Sigmoid colon (tissue), 7 donors: Measurements from ENCODE around the gene CASP2. TPM values are rescaled to one million over a fixed set of nuclear protein-coding genes. Genes with fewer than 3 reads are reported as not detected.
A peak's percentile ranks its signal among the peaks of the same experiment; 100 is the strongest.

Source experiments
- DNase-seq: peaks from one replicate; pipeline ENCODE4 v3.0.0-alpha.2; 2019
- H3K27ac ChIP-seq, 4 donors: fragments of 200-600 bp; sonication (generic); one replicate each; pipeline ENCODE4 v1.5.1; 2016 to 2019; ENCODE audit warnings: mild to moderate bottlenecking in 1 of 4
- H3K27me3 ChIP-seq, 3 donors: fragments of 200-600 bp; sonication (generic); one replicate each; pipeline ENCODE4 v1.5.1; 2019; ENCODE audit warnings: mild to moderate bottlenecking in 1 of 3
- H3K36me3 ChIP-seq, 4 donors: fragments of 200-600 bp; sonication (generic); one replicate each; pipeline ENCODE4 v1.5.1; 2016 to 2019
- H3K4me1 ChIP-seq, 4 donors: fragments of 200-600 bp; sonication (generic); one replicate each; pipeline ENCODE4 v1.5.1; 2017 to 2019
- H3K4me3 ChIP-seq, 4 donors: fragments of 200-600 bp; sonication (generic); one replicate each; pipeline ENCODE4 v1.5.1; 2017 to 2019; ENCODE audit warnings: mild to moderate bottlenecking in 2 of 4, moderate library complexity in 1 of 4
- H3K9me3 ChIP-seq, 4 donors: fragments of 200-600 bp in 3 of 4; sonication (generic) in 3 of 4; one replicate each; pipeline versions ENCODE4 v1.5.1 to v1.6.1; 2013 to 2019
- EP300 ChIP-seq, 4 donors: sonication (generic); formaldehyde crosslinking; IDR thresholded peaks; one replicate each; pipeline ENCODE4 v1.6.1; 2017; ENCODE audit warnings: antibody characterized with exemption in 4 of 4
- POLR2A ChIP-seq, 2 donors: fragments of 450-650 bp; IDR thresholded peaks; one replicate each; pipeline ENCODE4 v1.6.1; 2016; ENCODE audit warnings: antibody characterized with exemption in 2 of 2, mild to moderate bottlenecking in 2 of 2, moderate library complexity in 2 of 2
- POLR2AphosphoS5 ChIP-seq, 4 donors: sonication (generic); formaldehyde crosslinking; IDR thresholded peaks; one replicate each; pipeline ENCODE4 v1.6.1; 2017; ENCODE audit warnings: antibody characterized with exemption in 4 of 4
- WGBS, 2 donors: extraction: QIAGEN DNeasy Blood & Tissue Kit; methylation state at CpG; one replicate each; pipeline ENCODE4 v1.1.7; 2013; 5-methylcytosine and 5-hydroxymethylcytosine counted together
- intact Hi-C: fragments of 100-400 bp; cut with DNase I; formaldehyde crosslinking; loops from one replicate; pipeline ENCODE4 v1.15.1; 2023
- polyA plus RNA-seq, 3 donors: library from polyadenylated mRNA; stranded (reverse); fragments of 200-250 nt; gene quantifications; one replicate each; pipeline ENCODE4 v1.2.3, GENCODE V29; 2013
- total RNA-seq, 4 donors: library from RNA; depleted of rRNA; stranded (reverse); fragments of >200 nt; gene quantifications; one replicate each; pipeline ENCODE4 v1.1.0, GENCODE V29; 2016
- TF ChIP-seq, protein P1 (sequence below), 4 experiments: fragments of 450-650 bp in 3 of 4; fragments of 200-600 bp in 1 of 4; IDR thresholded peaks; one replicate each; pipeline ENCODE4 v1.5.1; 2016 to 2019; ENCODE audit warnings: antibody characterized with exemption in 4 of 4, mild to moderate bottlenecking in 3 of 4, moderate library complexity in 2 of 4
- donor health status: healthy with polysubstance abuse.
- donor health status: Bipolar disorder and iron deficiency.
- donor health status: healthy.

Gene CASP2
- total and polyA plus RNA-seq, 7 donors = 6.0 to 16.2 (median 7.2) TPM

DNA sequence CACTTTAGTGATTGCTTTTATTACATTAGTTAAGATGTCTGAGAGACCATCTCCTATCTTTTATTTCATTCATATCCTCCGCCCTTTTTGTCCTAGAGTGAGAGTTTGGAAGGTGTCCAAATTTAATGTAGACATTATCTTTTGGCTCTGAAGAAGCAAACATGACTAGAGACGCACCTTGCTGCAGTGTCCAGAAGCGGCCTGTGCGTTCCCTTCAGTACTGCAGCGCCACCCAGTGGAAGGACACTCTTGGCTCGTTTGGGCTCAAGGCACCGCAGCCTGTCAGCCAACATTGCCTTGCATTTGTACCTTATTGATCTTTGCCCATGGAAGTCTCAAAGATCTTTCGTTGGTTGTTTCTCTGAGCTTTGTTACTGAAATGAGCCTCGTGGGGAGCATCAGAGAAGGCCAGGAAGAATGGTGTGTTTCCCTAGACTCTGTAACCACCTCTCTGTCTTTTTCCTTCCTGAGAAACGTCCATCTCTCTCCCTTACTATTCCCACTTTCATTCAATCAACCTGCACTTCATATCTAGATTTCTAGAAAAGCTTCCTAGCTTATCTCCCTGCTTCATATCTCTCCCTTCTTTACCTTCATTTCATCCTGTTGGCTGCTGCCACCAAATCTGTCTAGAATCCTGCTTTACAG, 17.4 kb downstream of the CASP2 start:
- TF ChIP-seq POLR2A (IDR thresholded peaks at IDR 0.05) = no peak
- TF ChIP-seq, protein P1, sequence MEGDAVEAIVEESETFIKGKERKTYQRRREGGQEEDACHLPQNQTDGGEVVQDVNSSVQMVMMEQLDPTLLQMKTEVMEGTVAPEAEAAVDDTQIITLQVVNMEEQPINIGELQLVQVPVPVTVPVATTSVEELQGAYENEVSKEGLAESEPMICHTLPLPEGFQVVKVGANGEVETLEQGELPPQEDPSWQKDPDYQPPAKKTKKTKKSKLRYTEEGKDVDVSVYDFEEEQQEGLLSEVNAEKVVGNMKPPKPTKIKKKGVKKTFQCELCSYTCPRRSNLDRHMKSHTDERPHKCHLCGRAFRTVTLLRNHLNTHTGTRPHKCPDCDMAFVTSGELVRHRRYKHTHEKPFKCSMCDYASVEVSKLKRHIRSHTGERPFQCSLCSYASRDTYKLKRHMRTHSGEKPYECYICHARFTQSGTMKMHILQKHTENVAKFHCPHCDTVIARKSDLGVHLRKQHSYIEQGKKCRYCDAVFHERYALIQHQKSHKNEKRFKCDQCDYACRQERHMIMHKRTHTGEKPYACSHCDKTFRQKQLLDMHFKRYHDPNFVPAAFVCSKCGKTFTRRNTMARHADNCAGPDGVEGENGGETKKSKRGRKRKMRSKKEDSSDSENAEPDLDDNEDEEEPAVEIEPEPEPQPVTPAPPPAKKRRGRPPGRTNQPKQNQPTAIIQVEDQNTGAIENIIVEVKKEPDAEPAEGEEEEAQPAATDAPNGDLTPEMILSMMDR (IDR thresholded peaks at IDR 0.05) = peak; percentile 28 to 72 (median 65)
- Histone ChIP-seq H3K36me3 (peaks cover 20 to 75% (median 32%) of the 10 kb centered on the region in 4 donors), H3K9me3 (no peaks in the 10 kb centered on the region), H3K27ac (no peak overlapping the region), H3K4me1 (no peaks in the 10 kb centered on the region), H3K27me3 (no peaks in the 10 kb centered on the region), H3K4me3 (no peak overlapping the region)
- 22 to 67% methylated on average over 10 of the region's 10 CpGs for WGBS, 2 donors
- intact Hi-C loops = loop anchor here (2.0 kb wide), 1 partner anchor 65 kb away; no protein-coding TSS in a partner anchor
- no peak for DNase-seq

- no peak overlapping the region for H3K27ac ChIP-seq
- no peaks in the 10 kb centered on the region for H3K4me1 ChIP-seq
- H3K4me3 ChIP-seq = no peak overlapping the region
- H3K36me3 ChIP-seq = peaks cover 11 to 44% (median 18%) of the 10 kb centered on the region in 4 donors
- no peaks in the 10 kb centered on the region for H3K27me3 ChIP-seq
- intact Hi-C loops = no loop called here
- TF ChIP-seq EP300 (IDR thresholded peaks at IDR 0.05) (no peak), POLR2A (IDR thresholded peaks at IDR 0.05) (no peak), POLR2AphosphoS5 (IDR thresholded peaks at IDR 0.05) (no peak)
- TF ChIP-seq, protein P1 (IDR thresholded peaks at IDR 0.05) = no peak
- DNase-seq = no peak
- no peaks in the 10 kb centered on the region for H3K9me3 ChIP-seq
- WGBS, 2 donors = 98 to 100% methylated on average over 2 of the region's 2 CpGs
Observed at GRCh38 chr7:143308632-143309031, 20.5 kb downstream of the CASP2 start.

GRCh38 chr7:143314127-143314526, 26.0 kb downstream of the CASP2 start:
- DNase-seq = no peak
- TF ChIP-seq, protein P1 (IDR thresholded peaks at IDR 0.05) = no peak
- TF ChIP-seq POLR2A (IDR thresholded peaks at IDR 0.05) (no peak), EP300 (IDR thresholded peaks at IDR 0.05) (no peak), POLR2AphosphoS5 (IDR thresholded peaks at IDR 0.05) (no peak)
- Histone ChIP-seq H3K36me3 (no peaks in the 10 kb centered on the region), H3K4me3 (no peak overlapping the region), H3K27ac (no peak overlapping the region), H3K27me3 (no peaks in the 10 kb centered on the region), H3K9me3 (no peaks in the 10 kb centered on the region), H3K4me1 (no peaks in the 10 kb centered on the region)
- intact Hi-C loops = no loop called here

DNA sequence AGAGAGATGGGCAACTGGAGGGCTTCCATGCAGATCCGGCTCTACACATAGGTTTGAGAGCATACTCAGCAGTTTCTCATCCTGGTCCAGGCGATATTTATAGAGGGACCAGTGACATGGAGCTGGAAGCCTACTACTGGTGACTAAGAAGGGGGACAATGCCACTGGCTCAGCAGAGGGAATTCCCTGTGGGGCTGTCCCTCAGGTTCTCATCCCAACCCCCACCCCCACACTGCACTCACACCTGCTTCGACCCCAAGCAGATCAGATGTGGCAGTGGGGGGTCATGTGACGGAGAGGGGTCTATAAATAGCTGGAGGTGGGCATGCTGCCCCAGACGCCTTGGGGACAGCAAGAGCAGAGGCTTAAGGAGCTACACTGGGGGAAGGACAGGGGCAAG, 27.6 kb downstream of the CASP2 start, which contains the start of gene CLCN1:
Gene CLCN1, plus strand, starts transcription at position 336 of the 400 bp plus-strand sequence. CDS start 102 bp downstream, outside the sequence.
- no peaks in the 10 kb centered on the region for H3K27me3 ChIP-seq
- TF ChIP-seq, protein P1 (IDR thresholded peaks at IDR 0.05) = no peak
- no peak for TF ChIP-seq POLR2A (IDR thresholded peaks at IDR 0.05)
- no peak for TF ChIP-seq EP300 (IDR thresholded peaks at IDR 0.05)
- no peak for TF ChIP-seq POLR2AphosphoS5 (IDR thresholded peaks at IDR 0.05)
- no peaks in the 10 kb centered on the region for H3K4me1 ChIP-seq
- intact Hi-C loops = no loop called here
- no peak for DNase-seq
- no peaks in the 10 kb centered on the region for H3K9me3 ChIP-seq
- no peaks in the 10 kb centered on the region for H3K36me3 ChIP-seq
- H3K27ac ChIP-seq = no peak within 1 kb of the TSS
- WGBS, 2 donors = 82 to 89% methylated on average over 5 of the region's 5 CpGs
- H3K4me3 ChIP-seq = no peak within 1 kb of the TSS

GRCh38 chr7:143316492-143316891, 28.3 kb downstream of the CASP2 start:
- no peak for TF ChIP-seq POLR2AphosphoS5 (IDR thresholded peaks at IDR 0.05)
- TF ChIP-seq, protein P1 (IDR thresholded peaks at IDR 0.05) = no peak
- no peak for TF ChIP-seq EP300 (IDR thresholded peaks at IDR 0.05)
- no peak for TF ChIP-seq POLR2A (IDR thresholded peaks at IDR 0.05)
- H3K4me3 ChIP-seq = no peak overlapping the region
- no peak for DNase-seq
- H3K36me3 ChIP-seq = no peaks in the 10 kb centered on the region
- intact Hi-C loops = no loop called here
- no peaks in the 10 kb centered on the region for H3K27me3 ChIP-seq
- H3K9me3 ChIP-seq = no peaks in the 10 kb centered on the region
- no peak overlapping the region for H3K27ac ChIP-seq
- WGBS, 2 donors = 86 to 90% methylated on average over 4 of the region's 4 CpGs
- H3K4me1 ChIP-seq = no peaks in the 10 kb centered on the region
